NCI-H2171 treated with DMSO at 0.1 percent for 48 hours (cell line): ENCODE measurements around the gene SAMD7.

Source experiments
- DNase-seq: peaks from one replicate; lab custom pipeline; 2025; lab: John Stamatoyannopoulos, UW

The SAMD7 gene

GRCh38 chr3:169966951-169967915 is 55.9 kb downstream of the SAMD7 start:
- peak; percentile 67 for DNase-seq

- no peak for DNase-seq
These were observed 57.0 kb downstream of the SAMD7 start for GRCh38 chr3:169968224-169968885.

GRCh38 chr3:169969174-169970095 is 58.1 kb downstream of the SAMD7 start:
- no peak for DNase-seq

- no peak for DNase-seq
These were observed 59.5 kb downstream of the SAMD7 start for GRCh38 chr3:169970847-169971246.

GRCh38 chr3:169971522-169971921 is 60.1 kb downstream of the SAMD7 start:
- no peak for DNase-seq

GRCh38 chr3:169980055-169980454 is 68.7 kb downstream of the SAMD7 start:
- DNase-seq = no peak

GRCh38 chr3:169984292-169984691 is 72.9 kb downstream of the SAMD7 start:
- peak; percentile 6 for DNase-seq
